ENCODE data around the gene ALKBH1. TPM values are rescaled to one million over a fixed set of nuclear protein-coding genes. Genes with fewer than 3 reads are reported as not detected.

Gene ALKBH1
- polyA plus RNA-seq, 1 donor from 2014 or later, result 20.8 TPM

DNA sequence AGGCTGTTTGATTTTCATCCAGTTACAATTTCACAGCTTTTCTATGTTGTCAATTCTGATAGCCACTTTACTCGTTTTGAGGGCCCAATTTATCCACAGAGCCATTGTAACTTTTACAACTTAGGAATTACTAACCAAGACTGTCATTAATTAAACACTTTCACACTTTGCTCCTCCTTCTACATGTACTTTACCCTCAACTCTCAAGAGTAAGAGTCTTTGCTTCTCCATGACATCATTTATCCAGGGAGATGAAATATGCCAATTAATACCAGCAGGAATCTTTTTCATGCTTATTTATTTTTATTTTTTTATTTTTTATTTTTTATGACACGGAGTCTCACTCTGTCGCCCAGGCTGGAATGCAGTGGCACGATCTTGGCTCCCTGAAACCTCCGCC lies 13.6 kb upstream of the ALKBH1 start:
- no peak for TF ChIP-seq REST (IDR thresholded peaks at IDR 0.05; ENCODE audit: borderline replicate concordance)
- no peak for TF ChIP-seq CTCF (IDR thresholded peaks at IDR 0.05; ENCODE audit: poor library complexity, severe bottlenecking)
- no peak for TF ChIP-seq RAD21 (conservative IDR thresholded peaks at IDR 0.05)
- no peak for TF ChIP-seq EZH2 (IDR thresholded peaks at IDR 0.05; ENCODE audit: borderline replicate concordance, insufficient read depth, low read length, poor library complexity, severe bottlenecking)
- no peak for TF ChIP-seq TAF1 (IDR thresholded peaks at IDR 0.05; ENCODE audit: low read depth)
- TF ChIP-seq EP300 (conservative IDR thresholded peaks at IDR 0.05; ENCODE audit: poor library complexity, severe bottlenecking), result no peak
- no peak for TF ChIP-seq POLR2AphosphoS5 (IDR thresholded peaks at IDR 0.05)
- no peak for TF ChIP-seq SMC3 (conservative IDR thresholded peaks at IDR 0.05; ENCODE audit: poor library complexity)
- TF ChIP-seq MXI1 (conservative IDR thresholded peaks at IDR 0.05; ENCODE audit: poor library complexity, severe bottlenecking), result no peak
- no peaks in the 10 kb centered on the region for H3F3A ChIP-seq (ENCODE audit: insufficient read depth, low read length, poor library complexity, severe bottlenecking)
- no peak overlapping the region for H3K9ac ChIP-seq (ENCODE audit: low read length)
- H3K4me3 ChIP-seq (ENCODE audit: low read length), result no peak overlapping the region
- H2AFZ ChIP-seq (ENCODE audit: low read depth, low read length), result no peak overlapping the region
- H3K4me2 ChIP-seq (ENCODE audit: low read length), result no peak overlapping the region
- H3K27me3 ChIP-seq (ENCODE audit: insufficient read depth, low read depth, low read length), result no peaks in the 10 kb centered on the region
- H3K27ac ChIP-seq (ENCODE audit: low read length), result no peak overlapping the region
- peaks cover 5% of the 10 kb centered on the region for H3K36me3 ChIP-seq (ENCODE audit: insufficient read depth, low read length)
- H3K9me3 ChIP-seq (ENCODE audit: low read length), result no peaks in the 10 kb centered on the region
- H3K79me2 ChIP-seq (replicated peaks; ENCODE audit: insufficient read depth, low read length), result no peaks in the 10 kb centered on the region
- no peaks in the 10 kb centered on the region for H4K20me1 ChIP-seq (ENCODE audit: insufficient read depth)
- no peaks in the 10 kb centered on the region for H3K9me2 ChIP-seq (ENCODE audit: insufficient read depth, low read length)

DNA sequence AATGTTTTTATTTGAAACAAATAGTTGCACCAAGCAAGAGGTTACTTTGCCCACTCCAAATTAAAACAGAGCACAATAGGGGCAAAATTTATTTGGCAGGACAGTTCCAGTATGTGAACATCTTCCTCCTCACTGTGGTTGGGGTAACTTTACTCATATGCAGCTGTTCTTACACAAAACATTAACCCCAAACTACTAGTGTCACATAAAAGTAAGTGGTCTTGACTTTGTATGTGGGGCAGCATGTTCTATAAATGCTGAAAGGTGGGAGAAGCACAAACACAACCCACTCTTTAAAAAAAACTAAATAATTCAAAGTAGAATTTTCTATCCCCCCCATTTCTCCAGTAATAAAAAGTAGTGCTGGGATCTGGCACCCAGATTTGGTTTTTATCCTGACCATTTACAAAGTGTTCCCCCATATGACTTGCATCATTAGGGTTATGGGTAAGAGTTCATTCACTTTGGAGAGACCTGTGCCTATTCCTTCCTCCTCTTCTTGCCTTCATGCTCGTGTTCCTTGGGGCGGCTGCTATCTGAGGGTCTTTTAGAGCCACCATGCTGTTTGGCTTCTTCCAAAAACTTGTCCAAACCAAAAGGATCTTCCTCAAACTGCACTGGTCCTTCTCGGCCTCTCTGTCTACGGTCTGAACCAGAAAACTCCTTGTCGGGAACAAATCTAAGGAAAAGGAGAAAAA lies 9.9 kb upstream of the ALKBH1 start:
- H4K20me1 ChIP-seq (ENCODE audit: insufficient read depth), result no peaks in the 10 kb centered on the region
- H3K9me3 ChIP-seq (ENCODE audit: low read length), result no peaks in the 10 kb centered on the region
- peaks cover 8% of the 10 kb centered on the region for H3K79me2 ChIP-seq (replicated peaks; ENCODE audit: insufficient read depth, low read length)
- H3K27ac ChIP-seq (ENCODE audit: low read length), result no peak overlapping the region
- H2AFZ ChIP-seq (ENCODE audit: low read depth, low read length), result no peak overlapping the region
- H3K9me2 ChIP-seq (ENCODE audit: insufficient read depth, low read length), result no peaks in the 10 kb centered on the region
- no peak overlapping the region for H3K4me3 ChIP-seq (ENCODE audit: low read length)
- H3F3A ChIP-seq (ENCODE audit: insufficient read depth, low read length, poor library complexity, severe bottlenecking), result no peaks in the 10 kb centered on the region
- peaks cover 8% of the 10 kb centered on the region for H3K36me3 ChIP-seq (ENCODE audit: insufficient read depth, low read length)
- H3K9ac ChIP-seq (ENCODE audit: low read length), result no peak overlapping the region
- no peak overlapping the region for H3K4me2 ChIP-seq (ENCODE audit: low read length)
- H3K27me3 ChIP-seq (ENCODE audit: insufficient read depth, low read depth, low read length), result no peaks in the 10 kb centered on the region
- TF ChIP-seq RAD21 (conservative IDR thresholded peaks at IDR 0.05), result no peak
- no peak for TF ChIP-seq REST (IDR thresholded peaks at IDR 0.05; ENCODE audit: borderline replicate concordance)
- no peak for TF ChIP-seq MXI1 (conservative IDR thresholded peaks at IDR 0.05; ENCODE audit: poor library complexity, severe bottlenecking)
- TF ChIP-seq EP300 (conservative IDR thresholded peaks at IDR 0.05; ENCODE audit: poor library complexity, severe bottlenecking), result no peak
- TF ChIP-seq CTCF (IDR thresholded peaks at IDR 0.05; ENCODE audit: poor library complexity, severe bottlenecking), result no peak
- no peak for TF ChIP-seq POLR2AphosphoS5 (IDR thresholded peaks at IDR 0.05)
- TF ChIP-seq TAF1 (IDR thresholded peaks at IDR 0.05; ENCODE audit: low read depth), result no peak
- TF ChIP-seq SMC3 (conservative IDR thresholded peaks at IDR 0.05; ENCODE audit: poor library complexity), result no peak
- TF ChIP-seq EZH2 (IDR thresholded peaks at IDR 0.05; ENCODE audit: borderline replicate concordance, insufficient read depth, low read length, poor library complexity, severe bottlenecking), result no peak

Data from neural cell (in vitro differentiated cells).